Endothelial cell of umbilical vein (primary cell): ENCODE measurements around the gene CELA3B. TPM values are rescaled to one million over a fixed set of nuclear protein-coding genes. Genes with fewer than 3 reads are reported as not detected.

Experiments
- BruUV-seq: library from RNA; stranded (reverse); fragments of 400-500 nt; replicated peaks from 2 replicates; lab custom pipeline; 2021; lab: Mats Ljungman, UMichigan
- CTCF ChIA-PET: fragments of 300-600, 350-600 bp; sonication (Branson Sonifier 250); formaldehyde crosslinking; loops from one replicate; lab custom pipeline; 2021; ENCODE audit warnings: antibody characterized with exemption, inconsistent platforms; lab: Charles Lee
- POLR2A ChIA-PET: fragments of 300-600, 350-600 bp; sonication (Branson Sonifier 250); formaldehyde crosslinking; loops from one replicate; lab custom pipeline; 2021; ENCODE audit warnings: antibody characterized with exemption, inconsistent platforms; lab: Charles Lee
- DNase-seq: peaks from one replicate; pipeline ENCODE4 v3.0.0-alpha.2; 2011; ENCODE audit warnings: low read depth, low spot score
- FAIRE-seq: peaks from 2 replicates; lab custom pipeline; 2011; peaks lifted over from hg19 to GRCh38; lab: Jason Lieb, UNC
- H2AFZ ChIP-seq: 2 replicates; pipeline ENCODE4 v1.6.0; 2012; ENCODE audit warnings: low read depth, low read length, control low read depth, inconsistent platforms
- H3K27ac ChIP-seq: 2 replicates; pipeline ENCODE4 v1.5.1; 2011; ENCODE audit warnings: low read depth, mild to moderate bottlenecking, control low read depth, low read length, moderate library complexity; ENCODE audit not compliant: insufficient read depth
- H3K27me3 ChIP-seq, 2 experiments: 2 replicates each; pipeline versions ENCODE4 v1.6.0 to v1.6.1; 2011; ENCODE audit warnings: low read length in 2 of 2, mixed read lengths in 1 of 2; ENCODE audit not compliant: control insufficient read depth in 2 of 2, insufficient read depth in 2 of 2
- H3K36me3 ChIP-seq, 2 experiments: 2 replicates in 1 of 2; 3 replicates in 1 of 2; pipeline ENCODE4 v1.5.1; 2011; ENCODE audit warnings: low read length in 2 of 2, mild to moderate bottlenecking in 1 of 2, moderate library complexity in 1 of 2; ENCODE audit not compliant: control insufficient read depth in 2 of 2, insufficient read depth in 2 of 2; ENCODE audit errors: extremely low read depth in 1 of 2
- H3K4me1 ChIP-seq: 3 replicates; pipeline ENCODE4 v1.5.1; 2011; ENCODE audit warnings: mild to moderate bottlenecking, low read length; ENCODE audit not compliant: control insufficient read depth, insufficient read depth; ENCODE audit errors: extremely low read depth
- H3K4me2 ChIP-seq: 2 replicates; pipeline ENCODE4 v1.6.1; 2011; ENCODE audit warnings: low read length, control low read depth, mixed read lengths; ENCODE audit not compliant: insufficient read depth
- H3K4me3 ChIP-seq, 3 experiments: fragments of 200-600 bp in 1 of 3; sonication (generic), shearing (Covaris generic) in 1 of 3; replicated peaks in 1 of 3; 2 replicates each; pipeline ENCODE4 v1.5.1; 2011 to 2016; ENCODE audit warnings: control low read depth in 3 of 3, low read length in 3 of 3, mild to moderate bottlenecking in 2 of 3, inconsistent platforms in 1 of 3, low read depth in 1 of 3, moderate library complexity in 1 of 3; ENCODE audit not compliant: insufficient read depth in 1 of 3
- H3K79me2 ChIP-seq: 2 replicates; pipeline ENCODE4 v1.6.0; 2012; ENCODE audit warnings: low read length, inconsistent platforms; ENCODE audit not compliant: control insufficient read depth, insufficient read depth
- H3K9ac ChIP-seq: replicated peaks from 2 replicates; pipeline ENCODE3; 2011; ENCODE audit warnings: low read length, control low read depth; ENCODE audit not compliant: insufficient read depth; ENCODE audit errors: extremely low read depth
- H3K9me1 ChIP-seq: replicated peaks from 3 replicates; pipeline ENCODE4 v1.6.0; 2011; ENCODE audit warnings: mild to moderate bottlenecking, low read length; ENCODE audit not compliant: control insufficient read depth, insufficient read depth; ENCODE audit errors: extremely low read depth
- H3K9me3 ChIP-seq: replicated peaks from 2 replicates; pipeline ENCODE4 v1.5.1; 2012; ENCODE audit warnings: low read length, inconsistent platforms; ENCODE audit not compliant: control insufficient read depth, insufficient read depth
- H4K20me1 ChIP-seq: replicated peaks from 2 replicates; pipeline ENCODE3; 2011; ENCODE audit warnings: mild to moderate bottlenecking, low read length; ENCODE audit not compliant: control insufficient read depth, insufficient read depth; ENCODE audit errors: extremely low read depth
- GATA2 ChIP-seq: IDR thresholded peaks from 2 replicates; pipeline ENCODE4 v1.7.0; 2011; ENCODE audit warnings: low read depth, mild to moderate bottlenecking, moderate library complexity, mixed read lengths, low read length; ENCODE audit not compliant: insufficient read length, insufficient read depth
- MYC ChIP-seq: IDR thresholded peaks from one replicate; pipeline ENCODE4 v1.6.1; 2011; ENCODE audit warnings: mild to moderate bottlenecking, low read depth, low read length
- dilution Hi-C: fragments of 300-500 bp; cut with MboI; formaldehyde crosslinking; loops from one replicate; pipeline ENCODE4 v1.15.0; 2019; ENCODE audit warnings: low sequenced_read_pairs; ENCODE audit not compliant: extremely low pct_ligation_motif_present
- intact Hi-C: fragments of 100-400 bp; cut with micrococcal nuclease; formaldehyde crosslinking; loops from one replicate; pipeline ENCODE4 v1.10.0; 2022
- polyA plus RNA-seq, 4 experiments: library from polyadenylated mRNA; depleted of rRNA in 3 of 4; stranded (reverse) in 3 of 4; unstranded in 1 of 4; fragments of >200 nt; gene quantifications; 2 replicates each; pipeline versions ENCODE4 v1.2.1 to v1.2.3, GENCODE V29; 2011 to 2012; ENCODE audit warnings: missing spikeins in 1 of 4
- total RNA-seq: library from RNA; stranded (reverse); gene quantifications from 2 replicates; pipeline ENCODE4 v1.2.3, GENCODE V29; 2021
- TF ChIP-seq, protein P1 (sequence below): IDR thresholded peaks from 2 replicates; pipeline ENCODE4 v1.6.1; 2011; ENCODE audit not compliant: insufficient read depth, insufficient read length
- TF ChIP-seq, protein P2 (sequence below), 2 donors: IDR thresholded peaks; 1 replicate in 1 of 2; 2 replicates in 1 of 2; pipeline ENCODE4 v1.5.1; 2011; ENCODE audit warnings: low read length in 2 of 2, mild to moderate bottlenecking in 2 of 2, moderate library complexity in 2 of 2, control low read depth in 1 of 2, inconsistent platforms in 1 of 2, low read depth in 1 of 2; ENCODE audit not compliant: insufficient read depth in 1 of 2; ENCODE audit errors: extremely low read depth in 1 of 2

The CELA3B gene
- total and polyA plus RNA-seq, 2 donors (not counting 3 experiments of a cell fraction or from before 2014, with no cell fraction given) = 0.32 TPM; not detected in 1

DNA sequence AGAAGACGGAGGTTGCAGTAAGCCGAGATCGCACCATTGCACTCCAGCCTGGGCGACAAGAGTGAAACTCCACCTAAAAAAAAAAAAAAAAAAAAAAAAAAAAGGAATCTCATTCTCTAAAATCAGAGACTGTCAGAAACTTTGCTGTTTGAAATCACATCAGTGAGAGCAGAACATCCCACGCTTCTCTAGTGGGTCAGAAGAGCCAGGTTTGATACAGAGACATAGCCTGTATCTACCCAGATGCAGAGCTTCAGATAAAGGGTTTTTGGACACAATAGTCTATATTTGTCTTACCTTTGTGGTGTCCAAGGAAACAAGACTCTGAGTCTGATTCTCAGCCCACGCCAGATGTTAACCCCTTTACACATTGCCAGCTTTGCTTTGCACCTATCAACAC is 44.2 kb downstream of the CELA3B start:
- Histone ChIP-seq H3K9ac (no peak overlapping the region), H3K9me3 (no peaks in the 10 kb centered on the region), H3K27ac (no peak overlapping the region), H3K4me2 (no peak overlapping the region), H3K36me3 (no peaks in the 10 kb centered on the region), H3K9me1 (no peaks in the 10 kb centered on the region), H4K20me1 (no peaks in the 10 kb centered on the region), H3K27me3 (no peaks in the 10 kb centered on the region), H3K4me3 (no peak overlapping the region), H2AFZ (no peak overlapping the region), H3K4me1 (peaks cover 23% of the 10 kb centered on the region), H3K79me2 (no peaks in the 10 kb centered on the region)
- DNase-seq = no peak
- FAIRE-seq = no peak
- dilution Hi-C loops = no loop called here
- TF ChIP-seq, protein P1, sequence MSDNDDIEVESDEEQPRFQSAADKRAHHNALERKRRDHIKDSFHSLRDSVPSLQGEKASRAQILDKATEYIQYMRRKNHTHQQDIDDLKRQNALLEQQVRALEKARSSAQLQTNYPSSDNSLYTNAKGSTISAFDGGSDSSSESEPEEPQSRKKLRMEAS = no peak
- TF ChIP-seq, protein P2, sequence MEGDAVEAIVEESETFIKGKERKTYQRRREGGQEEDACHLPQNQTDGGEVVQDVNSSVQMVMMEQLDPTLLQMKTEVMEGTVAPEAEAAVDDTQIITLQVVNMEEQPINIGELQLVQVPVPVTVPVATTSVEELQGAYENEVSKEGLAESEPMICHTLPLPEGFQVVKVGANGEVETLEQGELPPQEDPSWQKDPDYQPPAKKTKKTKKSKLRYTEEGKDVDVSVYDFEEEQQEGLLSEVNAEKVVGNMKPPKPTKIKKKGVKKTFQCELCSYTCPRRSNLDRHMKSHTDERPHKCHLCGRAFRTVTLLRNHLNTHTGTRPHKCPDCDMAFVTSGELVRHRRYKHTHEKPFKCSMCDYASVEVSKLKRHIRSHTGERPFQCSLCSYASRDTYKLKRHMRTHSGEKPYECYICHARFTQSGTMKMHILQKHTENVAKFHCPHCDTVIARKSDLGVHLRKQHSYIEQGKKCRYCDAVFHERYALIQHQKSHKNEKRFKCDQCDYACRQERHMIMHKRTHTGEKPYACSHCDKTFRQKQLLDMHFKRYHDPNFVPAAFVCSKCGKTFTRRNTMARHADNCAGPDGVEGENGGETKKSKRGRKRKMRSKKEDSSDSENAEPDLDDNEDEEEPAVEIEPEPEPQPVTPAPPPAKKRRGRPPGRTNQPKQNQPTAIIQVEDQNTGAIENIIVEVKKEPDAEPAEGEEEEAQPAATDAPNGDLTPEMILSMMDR (IDR thresholded peaks at IDR 0.05; ENCODE audit: extremely low read depth in 1 of 2, insufficient read depth in 1 of 2, low read depth in 1 of 2, low read length in 2 of 2) = no peak
- TF ChIP-seq MYC (no peak), GATA2 (no peak)
- ChIA-PET POLR2A (no interaction called here), CTCF (interaction anchor here (1.0 kb wide), 1 partner anchor 361 kb away, joined by 3 read pairs; no protein-coding TSS in a partner anchor)
- intact Hi-C loops = loop anchor here (10.0 kb wide), 2 partner anchors 254 to 316 kb away; no protein-coding TSS in a partner anchor
- BruUV-seq = no TSS peak
